HCT116 (cell line): Measurements from ENCODE around the gene FIZ1. TPM values are rescaled to one million over a fixed set of nuclear protein-coding genes. Genes with fewer than 3 reads are reported as not detected.

Experiments used
- ATAC-seq: fragments of 200-7000 bp; cut with Tn5 transposase; 2 replicates; pipeline ENCODE4 v1.9.1; 2020; ENCODE audit warnings: mild to moderate bottlenecking, moderate library complexity
- BruUV-seq: library from RNA; stranded (reverse); fragments of 400-500 nt; replicated peaks from 2 replicates; lab custom pipeline; 2021; lab: Mats Ljungman, UMichigan
- CTCF ChIA-PET: fragments of 300-600 bp; sonication (Branson Sonifier 250); formaldehyde crosslinking; loops from one replicate; lab custom pipeline; 2021; ENCODE audit warnings: antibody characterized with exemption; lab: Charles Lee
- POLR2A ChIA-PET: fragments of 300-600, 350-600 bp; sonication (Branson Sonifier 250); formaldehyde crosslinking; loops from one replicate; lab custom pipeline; 2021; ENCODE audit warnings: antibody characterized with exemption; lab: Charles Lee
- RAD21 ChIA-PET, 2 experiments: fragments of 300-600 bp; sonication (Branson Sonifier 250); formaldehyde crosslinking; loops; one replicate each; lab custom pipeline; 2023; ENCODE audit warnings: low total read pairs in 2 of 2; ENCODE audit not compliant: uncharacterized antibody in 2 of 2, unreplicated experiment in 2 of 2, low non-redundant PET in 1 of 2; lab: Charles Lee
- DNase-seq: peaks from one replicate; pipeline ENCODE4 v3.0.0-alpha.2; 2010; ENCODE audit warnings: low read depth, low spot score
- H2AFZ ChIP-seq: fragments of 200-600 bp; shearing (Covaris generic), sonication (generic); 2 replicates; pipeline ENCODE4 v1.6.1; 2017; ENCODE audit warnings: low read depth, mixed run types, mixed read lengths, antibody characterized with exemption, low read length; ENCODE audit not compliant: poor library complexity, severe bottlenecking
- H3K27ac ChIP-seq: 2 replicates; pipeline ENCODE4 v1.5.1; 2012; ENCODE audit warnings: low read depth, low read length
- H3K27me3 ChIP-seq: fragments of 200-600 bp; sonication (generic); 2 replicates; pipeline ENCODE4 v1.6.1; 2016; ENCODE audit warnings: mixed run types, low read length, mixed read lengths; ENCODE audit not compliant: insufficient read depth
- H3K36me3 ChIP-seq, 2 experiments: fragments of 200-500 bp in 1 of 2; fragments of 200-600 bp in 1 of 2; sonication (Bioruptor generic) in 1 of 2; sonication (generic) in 1 of 2; 2 replicates each; pipeline versions ENCODE4 v1.5.1 to v1.6.1; 2014 to 2016; ENCODE audit warnings: low read length in 2 of 2, inconsistent platforms in 1 of 2, mixed read lengths in 1 of 2, mixed run types in 1 of 2; ENCODE audit not compliant: insufficient read depth in 2 of 2, control insufficient read depth in 1 of 2
- H3K4me1 ChIP-seq, 2 experiments: fragments of 200-600 bp in 1 of 2; sonication (generic) in 1 of 2; 2 replicates each; pipeline versions ENCODE4 v1.5.1 to v1.6.1; 2012 to 2017; ENCODE audit warnings: low read length in 2 of 2, inconsistent platforms in 1 of 2, mild to moderate bottlenecking in 1 of 2, mixed read lengths in 1 of 2, mixed run types in 1 of 2, moderate library complexity in 1 of 2; ENCODE audit not compliant: insufficient read depth in 2 of 2, control insufficient read depth in 1 of 2
- H3K4me2 ChIP-seq: fragments of 200-600 bp; sonication (generic); 2 replicates; pipeline ENCODE4 v1.6.1; 2017; ENCODE audit warnings: mixed run types, low read length, mixed read lengths
- H3K4me3 ChIP-seq, 2 experiments: fragments of 200-600 bp in 1 of 2; sonication (generic) in 1 of 2; replicated peaks in 1 of 2; 2 replicates each; pipeline ENCODE4 v1.5.1; 2011 to 2016; ENCODE audit warnings: low read length in 2 of 2, control low read depth in 1 of 2, low read depth in 1 of 2, mild to moderate bottlenecking in 1 of 2, mixed read lengths in 1 of 2, mixed run types in 1 of 2
- H3K79me2 ChIP-seq: fragments of 200-600 bp; sonication (generic); 2 replicates; pipeline ENCODE4 v1.6.1; 2017; ENCODE audit warnings: mild to moderate bottlenecking, mixed run types, low read length, moderate library complexity, mixed read lengths; ENCODE audit not compliant: insufficient read depth
- H3K9ac ChIP-seq: fragments of 200-600 bp; sonication (generic); 2 replicates; pipeline ENCODE4 v1.6.1; 2016; ENCODE audit warnings: low read length, mixed read lengths
- H3K9me2 ChIP-seq: fragments of 200-600 bp; sonication (generic), shearing (Covaris generic); 2 replicates; pipeline ENCODE4 v1.6.1; 2017; ENCODE audit warnings: mixed run types, mild to moderate bottlenecking, moderate library complexity; ENCODE audit not compliant: insufficient read depth
- H3K9me3 ChIP-seq, 2 experiments: fragments of 200-500 bp in 1 of 2; fragments of 200-600 bp in 1 of 2; sonication (Bioruptor generic) in 1 of 2; sonication (generic) in 1 of 2; 2 replicates each; pipeline ENCODE4 v1.6.1; 2014 to 2017; ENCODE audit warnings: low read length in 2 of 2, mixed read lengths in 2 of 2, inconsistent platforms in 1 of 2, low read depth in 1 of 2, mild to moderate bottlenecking in 1 of 2, mixed run types in 1 of 2, moderate library complexity in 1 of 2; ENCODE audit not compliant: control insufficient read depth in 1 of 2, insufficient read depth in 1 of 2
- H4K20me1 ChIP-seq: fragments of 200-600 bp; sonication (generic), shearing (Covaris generic); 2 replicates; pipeline ENCODE4 v1.6.1; 2017; ENCODE audit warnings: mixed run types, mild to moderate bottlenecking, moderate library complexity; ENCODE audit not compliant: insufficient read depth
- CBX3 ChIP-seq: IDR thresholded peaks from 2 replicates; pipeline ENCODE4 v1.6.1; 2012; ENCODE audit warnings: low read depth
- CEBPB ChIP-seq: IDR thresholded peaks from 2 replicates; pipeline ENCODE4 v1.6.1; 2012; ENCODE audit warnings: low read depth
- EZH2phosphoT487 ChIP-seq: fragments of 200-600 bp; IDR thresholded peaks from 2 replicates; pipeline ENCODE4 v1.6.1; 2018; ENCODE audit warnings: antibody characterized with exemption, borderline replicate concordance
- POLR2AphosphoS5 ChIP-seq: IDR thresholded peaks from 2 replicates; pipeline ENCODE4 v1.6.1; 2011; ENCODE audit warnings: mild to moderate bottlenecking, low read depth, low read length, moderate library complexity
- SP1 ChIP-seq: IDR thresholded peaks from 2 replicates; pipeline ENCODE4 v1.6.1; 2012; ENCODE audit warnings: low read depth
- YY1 ChIP-seq: IDR thresholded peaks from 2 replicates; pipeline ENCODE4 v1.6.1; 2011; ENCODE audit warnings: low read length, low read depth, moderate library complexity, mild to moderate bottlenecking; ENCODE audit not compliant: insufficient replicate concordance; ENCODE audit errors: extremely low read depth
- ZFX ChIP-seq: fragments of 450-650 bp; IDR thresholded peaks from 2 replicates; pipeline ENCODE4 v1.6.1; 2017
- ZNF274 ChIP-seq: fragments of 200-500 bp; sonication (Bioruptor generic); IDR thresholded peaks from 2 replicates; pipeline ENCODE4 v1.6.1; 2014; ENCODE audit warnings: mild to moderate bottlenecking, low read depth, low read length, inconsistent platforms
- intact Hi-C: fragments of 100-400 bp; cut with micrococcal nuclease; formaldehyde crosslinking; loops from 2 replicates; pipeline ENCODE4 v1.10.0; 2022
- total RNA-seq: library from RNA; stranded (reverse); gene quantifications from one replicate; pipeline ENCODE4 v1.2.1, GENCODE V29; 2021; ENCODE audit not compliant: unreplicated experiment
- TF ChIP-seq, protein P1 (sequence below): IDR thresholded peaks from 2 replicates; pipeline ENCODE4 v1.6.1; 2011; ENCODE audit warnings: mild to moderate bottlenecking, low read length, moderate library complexity; ENCODE audit not compliant: insufficient replicate concordance; ENCODE audit errors: extremely low read depth
- TF ChIP-seq, protein P2 (sequence below): IDR thresholded peaks from 2 replicates; pipeline ENCODE4 v1.6.1; 2012
- TF ChIP-seq, protein P3 (sequence below), 3 experiments: fragments of 200-600 bp in 1 of 3; sonication (generic) in 1 of 3; IDR thresholded peaks in 2 of 3; conservative IDR thresholded peaks in 1 of 3; 2 replicates each; pipeline ENCODE4 v1.5.1; 2012 to 2017; ENCODE audit warnings: low read depth in 2 of 3, low read length in 2 of 3, antibody characterized with exemption in 1 of 3, borderline replicate concordance in 1 of 3, control low read depth in 1 of 3, mild to moderate bottlenecking in 1 of 3, mixed read lengths in 1 of 3, mixed run types in 1 of 3, moderate library complexity in 1 of 3; ENCODE audit not compliant: insufficient read depth in 1 of 3

FIZ1 gene
- total RNA-seq, 1 experiment from 2014 or later, result 15.3 TPM

DNA sequence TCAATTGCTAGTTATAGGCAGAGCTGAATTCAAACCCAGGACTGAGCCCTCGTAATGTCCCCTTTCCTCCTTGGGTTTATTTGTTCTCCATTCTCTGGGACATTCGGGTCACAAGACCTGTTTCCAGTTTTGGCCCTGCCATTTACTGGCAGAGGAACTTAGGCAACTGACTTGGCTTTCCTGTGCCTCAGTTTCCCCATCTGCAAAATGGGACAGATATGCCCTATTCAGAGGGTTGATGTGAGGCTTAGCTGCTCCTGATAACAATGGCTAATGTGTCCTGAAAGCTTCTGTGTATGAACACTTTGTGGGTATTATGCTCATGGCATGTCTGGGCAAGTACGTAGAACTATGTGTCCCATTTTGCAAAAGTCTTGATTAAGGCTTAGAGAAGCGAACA is 1.8 kb upstream of the FIZ1 start (continued):
- TF ChIP-seq YY1 (no peak), ZNF274 (no peak), CEBPB (no peak), EZH2phosphoT487 (no peak), SP1 (no peak)
- TF ChIP-seq, protein P1, sequence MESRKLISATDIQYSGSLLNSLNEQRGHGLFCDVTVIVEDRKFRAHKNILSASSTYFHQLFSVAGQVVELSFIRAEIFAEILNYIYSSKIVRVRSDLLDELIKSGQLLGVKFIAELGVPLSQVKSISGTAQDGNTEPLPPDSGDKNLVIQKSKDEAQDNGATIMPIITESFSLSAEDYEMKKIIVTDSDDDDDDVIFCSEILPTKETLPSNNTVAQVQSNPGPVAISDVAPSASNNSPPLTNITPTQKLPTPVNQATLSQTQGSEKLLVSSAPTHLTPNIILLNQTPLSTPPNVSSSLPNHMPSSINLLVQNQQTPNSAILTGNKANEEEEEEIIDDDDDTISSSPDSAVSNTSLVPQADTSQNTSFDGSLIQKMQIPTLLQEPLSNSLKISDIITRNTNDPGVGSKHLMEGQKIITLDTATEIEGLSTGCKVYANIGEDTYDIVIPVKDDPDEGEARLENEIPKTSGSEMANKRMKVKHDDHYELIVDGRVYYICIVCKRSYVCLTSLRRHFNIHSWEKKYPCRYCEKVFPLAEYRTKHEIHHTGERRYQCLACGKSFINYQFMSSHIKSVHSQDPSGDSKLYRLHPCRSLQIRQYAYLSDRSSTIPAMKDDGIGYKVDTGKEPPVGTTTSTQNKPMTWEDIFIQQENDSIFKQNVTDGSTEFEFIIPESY, result no peak
- TF ChIP-seq, protein P2, sequence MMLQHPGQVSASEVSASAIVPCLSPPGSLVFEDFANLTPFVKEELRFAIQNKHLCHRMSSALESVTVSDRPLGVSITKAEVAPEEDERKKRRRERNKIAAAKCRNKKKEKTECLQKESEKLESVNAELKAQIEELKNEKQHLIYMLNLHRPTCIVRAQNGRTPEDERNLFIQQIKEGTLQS, result no peak
- TF ChIP-seq, protein P3, sequence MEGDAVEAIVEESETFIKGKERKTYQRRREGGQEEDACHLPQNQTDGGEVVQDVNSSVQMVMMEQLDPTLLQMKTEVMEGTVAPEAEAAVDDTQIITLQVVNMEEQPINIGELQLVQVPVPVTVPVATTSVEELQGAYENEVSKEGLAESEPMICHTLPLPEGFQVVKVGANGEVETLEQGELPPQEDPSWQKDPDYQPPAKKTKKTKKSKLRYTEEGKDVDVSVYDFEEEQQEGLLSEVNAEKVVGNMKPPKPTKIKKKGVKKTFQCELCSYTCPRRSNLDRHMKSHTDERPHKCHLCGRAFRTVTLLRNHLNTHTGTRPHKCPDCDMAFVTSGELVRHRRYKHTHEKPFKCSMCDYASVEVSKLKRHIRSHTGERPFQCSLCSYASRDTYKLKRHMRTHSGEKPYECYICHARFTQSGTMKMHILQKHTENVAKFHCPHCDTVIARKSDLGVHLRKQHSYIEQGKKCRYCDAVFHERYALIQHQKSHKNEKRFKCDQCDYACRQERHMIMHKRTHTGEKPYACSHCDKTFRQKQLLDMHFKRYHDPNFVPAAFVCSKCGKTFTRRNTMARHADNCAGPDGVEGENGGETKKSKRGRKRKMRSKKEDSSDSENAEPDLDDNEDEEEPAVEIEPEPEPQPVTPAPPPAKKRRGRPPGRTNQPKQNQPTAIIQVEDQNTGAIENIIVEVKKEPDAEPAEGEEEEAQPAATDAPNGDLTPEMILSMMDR (IDR thresholded peaks at IDR 0.05 in 2 of 3, conservative IDR thresholded peaks at IDR 0.05 in 1 of 3; ENCODE audit: borderline replicate concordance in 1 of 3, insufficient read depth in 1 of 3, low read depth in 2 of 3, low read length in 2 of 3), result no peak

DNA sequence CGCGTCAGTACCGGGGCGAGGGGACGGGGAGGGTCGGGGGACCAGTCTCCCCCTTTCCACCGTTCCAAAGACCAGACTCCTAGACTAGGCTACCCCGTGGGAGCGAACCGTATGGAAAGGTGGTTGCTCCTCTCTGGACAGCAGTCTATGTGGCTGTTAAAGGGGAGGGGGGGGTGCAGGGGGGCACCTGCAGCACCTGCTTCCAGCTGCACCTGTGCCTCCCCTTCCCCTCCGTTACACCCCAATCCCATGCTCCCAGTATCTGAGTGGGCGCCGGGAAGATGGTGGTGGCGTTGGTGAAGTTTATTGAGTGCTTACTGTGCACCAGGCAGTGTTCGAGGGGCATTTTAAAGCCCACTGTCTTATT is 1.3 kb upstream of the FIZ1 start:
- Histone ChIP-seq H4K20me1 (no peaks in the 10 kb centered on the region), H3K9ac (peak overlapping the region; percentile 80), H3K4me3 (peak overlapping the region; percentile 56 to 67), H3K4me2 (peak overlapping the region; percentile 96), H3K27ac (peak overlapping the region; percentile 83), H3K36me3 (peaks cover 0 to 8% of the 10 kb centered on the region in 2 experiments; a peak in 3 of 4 replicates), H3K79me2 (peaks cover 5% of the 10 kb centered on the region)
- POLR2A ChIA-PET, result interaction anchor here (1.8 kb wide), 1 partner anchor 53 kb away, joined by 7 read pairs; the partner anchor contains the start of gene U2AF2
- intact Hi-C loops, result no loop called here
- no TSS peak for BruUV-seq
- no peak for ATAC-seq
- no peak for TF ChIP-seq YY1
- no peak for TF ChIP-seq CBX3
- peak; percentile 24; the same call in 1 of the 2 replicates for TF ChIP-seq POLR2AphosphoS5
- no peak for TF ChIP-seq ZFX
- TF ChIP-seq, all 23 proteins: peak for 1
- no peaks in the 10 kb centered on the region for H3K27me3 ChIP-seq
- CTCF ChIA-PET, result interaction anchor here (2.5 kb wide), 1 partner anchor 31 kb away, joined by 14 read pairs; no protein-coding TSS in a partner anchor
- no peaks in the 10 kb centered on the region for H3K9me2 ChIP-seq
- H2AFZ ChIP-seq, result no peak overlapping the region
- H3K9me3 ChIP-seq, result no peaks in the 10 kb centered on the region
- peaks cover 27 to 46% of the 10 kb centered on the region in 2 experiments for H3K4me1 ChIP-seq
- RAD21 ChIA-PET, result no interaction called here
- DNase-seq, result no peak
